Endothelial cell of umbilical vein (primary cell): ENCODE data around the gene PTPN14. TPM values are rescaled to one million over a fixed set of nuclear protein-coding genes. Genes with fewer than 3 reads are reported as not detected.
"Not testable (repeated sequence)": the region's sequence is repeated elsewhere in the genome, so short reads cannot be mapped to it uniquely, and the experiment has no call there.

Experiments
- BruUV-seq: library from RNA; stranded (reverse); fragments of 400-500 nt; replicated peaks from 2 replicates; lab custom pipeline; 2021; lab: Mats Ljungman, UMichigan
- CTCF ChIA-PET: fragments of 300-600, 350-600 bp; sonication (Branson Sonifier 250); formaldehyde crosslinking; loops from one replicate; lab custom pipeline; 2021; ENCODE audit warnings: antibody characterized with exemption, inconsistent platforms; lab: Charles Lee
- POLR2A ChIA-PET: fragments of 300-600, 350-600 bp; sonication (Branson Sonifier 250); formaldehyde crosslinking; loops from one replicate; lab custom pipeline; 2021; ENCODE audit warnings: antibody characterized with exemption, inconsistent platforms; lab: Charles Lee
- DNase-seq: peaks from one replicate; pipeline ENCODE4 v3.0.0-alpha.2; 2011; ENCODE audit warnings: low read depth, low spot score
- FAIRE-seq: peaks from 2 replicates; lab custom pipeline; 2011; peaks lifted over from hg19 to GRCh38; lab: Jason Lieb, UNC
- H2AFZ ChIP-seq: 2 replicates; pipeline ENCODE4 v1.6.0; 2012; ENCODE audit warnings: low read depth, low read length, control low read depth, inconsistent platforms
- H3K27ac ChIP-seq: 2 replicates; pipeline ENCODE4 v1.5.1; 2011; ENCODE audit warnings: low read depth, mild to moderate bottlenecking, control low read depth, low read length, moderate library complexity; ENCODE audit not compliant: insufficient read depth
- H3K27me3 ChIP-seq, 2 experiments: 2 replicates each; pipeline versions ENCODE4 v1.6.0 to v1.6.1; 2011; ENCODE audit warnings: low read length in 2 of 2, mixed read lengths in 1 of 2; ENCODE audit not compliant: control insufficient read depth in 2 of 2, insufficient read depth in 2 of 2
- H3K36me3 ChIP-seq, 2 experiments: 2 replicates in 1 of 2; 3 replicates in 1 of 2; pipeline ENCODE4 v1.5.1; 2011; ENCODE audit warnings: low read length in 2 of 2, mild to moderate bottlenecking in 1 of 2, moderate library complexity in 1 of 2; ENCODE audit not compliant: control insufficient read depth in 2 of 2, insufficient read depth in 2 of 2; ENCODE audit errors: extremely low read depth in 1 of 2
- H3K4me1 ChIP-seq: 3 replicates; pipeline ENCODE4 v1.5.1; 2011; ENCODE audit warnings: mild to moderate bottlenecking, low read length; ENCODE audit not compliant: control insufficient read depth, insufficient read depth; ENCODE audit errors: extremely low read depth
- H3K4me2 ChIP-seq: 2 replicates; pipeline ENCODE4 v1.6.1; 2011; ENCODE audit warnings: low read length, control low read depth, mixed read lengths; ENCODE audit not compliant: insufficient read depth
- H3K4me3 ChIP-seq, 3 experiments: fragments of 200-600 bp in 1 of 3; sonication (generic), shearing (Covaris generic) in 1 of 3; replicated peaks in 1 of 3; 2 replicates each; pipeline ENCODE4 v1.5.1; 2011 to 2016; ENCODE audit warnings: control low read depth in 3 of 3, low read length in 3 of 3, mild to moderate bottlenecking in 2 of 3, inconsistent platforms in 1 of 3, low read depth in 1 of 3, moderate library complexity in 1 of 3; ENCODE audit not compliant: insufficient read depth in 1 of 3
- H3K79me2 ChIP-seq: 2 replicates; pipeline ENCODE4 v1.6.0; 2012; ENCODE audit warnings: low read length, inconsistent platforms; ENCODE audit not compliant: control insufficient read depth, insufficient read depth
- H3K9ac ChIP-seq: replicated peaks from 2 replicates; pipeline ENCODE3; 2011; ENCODE audit warnings: low read length, control low read depth; ENCODE audit not compliant: insufficient read depth; ENCODE audit errors: extremely low read depth
- H3K9me1 ChIP-seq: replicated peaks from 3 replicates; pipeline ENCODE4 v1.6.0; 2011; ENCODE audit warnings: mild to moderate bottlenecking, low read length; ENCODE audit not compliant: control insufficient read depth, insufficient read depth; ENCODE audit errors: extremely low read depth
- H3K9me3 ChIP-seq: replicated peaks from 2 replicates; pipeline ENCODE4 v1.5.1; 2012; ENCODE audit warnings: low read length, inconsistent platforms; ENCODE audit not compliant: control insufficient read depth, insufficient read depth
- H4K20me1 ChIP-seq: replicated peaks from 2 replicates; pipeline ENCODE3; 2011; ENCODE audit warnings: mild to moderate bottlenecking, low read length; ENCODE audit not compliant: control insufficient read depth, insufficient read depth; ENCODE audit errors: extremely low read depth
- CTCF ChIP-seq, 2 donors: IDR thresholded peaks; 1 replicate in 1 of 2; 2 replicates in 1 of 2; pipeline ENCODE4 v1.5.1; 2011; ENCODE audit warnings: low read length in 2 of 2, mild to moderate bottlenecking in 2 of 2, moderate library complexity in 2 of 2, control low read depth in 1 of 2, inconsistent platforms in 1 of 2, low read depth in 1 of 2; ENCODE audit not compliant: insufficient read depth in 1 of 2; ENCODE audit errors: extremely low read depth in 1 of 2
- EZH2 ChIP-seq: IDR thresholded peaks from 2 replicates; pipeline ENCODE4 v1.6.1; 2012; ENCODE audit warnings: borderline replicate concordance, low read depth, mild to moderate bottlenecking, moderate library complexity, low read length, inconsistent platforms; ENCODE audit not compliant: severe bottlenecking
- FOS ChIP-seq: IDR thresholded peaks from 2 replicates; pipeline ENCODE4 v1.6.1; 2011; ENCODE audit warnings: mild to moderate bottlenecking, low read length, moderate library complexity, borderline replicate concordance; ENCODE audit not compliant: insufficient read depth
- GATA2 ChIP-seq: IDR thresholded peaks from 2 replicates; pipeline ENCODE4 v1.7.0; 2011; ENCODE audit warnings: low read depth, mild to moderate bottlenecking, moderate library complexity, mixed read lengths, low read length; ENCODE audit not compliant: insufficient read length, insufficient read depth
- JUN ChIP-seq: IDR thresholded peaks from 2 replicates; pipeline ENCODE4 v1.6.1; 2011; ENCODE audit warnings: borderline replicate concordance, low read depth; ENCODE audit not compliant: insufficient read length, insufficient read depth
- MAX ChIP-seq: IDR thresholded peaks from 2 replicates; pipeline ENCODE4 v1.6.1; 2011; ENCODE audit not compliant: insufficient read depth, insufficient read length
- MYC ChIP-seq: IDR thresholded peaks from one replicate; pipeline ENCODE4 v1.6.1; 2011; ENCODE audit warnings: mild to moderate bottlenecking, low read depth, low read length
- dilution Hi-C: fragments of 300-500 bp; cut with MboI; formaldehyde crosslinking; loops from one replicate; pipeline ENCODE4 v1.15.0; 2019; ENCODE audit warnings: low sequenced_read_pairs; ENCODE audit not compliant: extremely low pct_ligation_motif_present
- intact Hi-C: fragments of 100-400 bp; cut with micrococcal nuclease; formaldehyde crosslinking; loops from one replicate; pipeline ENCODE4 v1.10.0; 2022
- polyA plus RNA-seq, 4 experiments: library from polyadenylated mRNA; depleted of rRNA in 3 of 4; stranded (reverse) in 3 of 4; unstranded in 1 of 4; fragments of >200 nt; gene quantifications; 2 replicates each; pipeline versions ENCODE4 v1.2.1 to v1.2.3, GENCODE V29; 2011 to 2012; ENCODE audit warnings: missing spikeins in 1 of 4
- total RNA-seq: library from RNA; stranded (reverse); gene quantifications from 2 replicates; pipeline ENCODE4 v1.2.3, GENCODE V29; 2021

Gene PTPN14
- total and polyA plus RNA-seq, 2 donors (not counting 3 experiments of a cell fraction or from before 2014, with no cell fraction given) = 18.5 to 93.0 TPM

- ChIA-PET CTCF (no interaction called here), POLR2A (no interaction called here)
- Histone ChIP-seq H3K4me2 (no peak overlapping the region), H3K4me3 (no peak overlapping the region), H3K36me3 (no peaks in the 10 kb centered on the region), H4K20me1 (peaks cover 9% of the 10 kb centered on the region), H2AFZ (no peak overlapping the region), H3K27ac (no peak overlapping the region), H3K9ac (no peak overlapping the region), H3K9me1 (no peaks in the 10 kb centered on the region), H3K4me1 (peaks cover 15% of the 10 kb centered on the region), H3K9me3 (no peaks in the 10 kb centered on the region), H3K79me2 (peaks cover 97% of the 10 kb centered on the region), H3K27me3 (no peaks in the 10 kb centered on the region)
- no TSS peak for BruUV-seq
- no peak for DNase-seq
- no peak for FAIRE-seq
- intact Hi-C loops (no loop called here), dilution Hi-C loops (no loop called here)
- no peak for TF ChIP-seq MAX
- TF ChIP-seq CTCF (IDR thresholded peaks at IDR 0.05; ENCODE audit: extremely low read depth in 1 of 2, insufficient read depth in 1 of 2, low read depth in 1 of 2, low read length in 2 of 2) = no peak
- no peak for TF ChIP-seq MYC
- TF ChIP-seq JUN = no peak
- TF ChIP-seq EZH2 = no peak
- TF ChIP-seq FOS = no peak
- no peak for TF ChIP-seq GATA2
These were observed 40.9 kb downstream of the PTPN14 start for GRCh38 chr1:214510477-214510876.

- DNase-seq = not testable (repeated sequence)
- CTCF ChIA-PET = interaction anchor here (1.3 to 1.7 kb wide), 2 partner anchors 13 to 121 kb away, joined by 3 to 5 read pairs; no protein-coding TSS in a partner anchor
These were observed 41.8 kb downstream of the PTPN14 start for GRCh38 chr1:214509622-214510021.

More at GRCh38 chr1:214509622-214510021, 41.8 kb downstream of the PTPN14 start:
- POLR2A ChIA-PET, H3K4me2 ChIP-seq, H3K4me3 ChIP-seq, H3K9ac ChIP-seq, BruUV-seq, H2AFZ ChIP-seq, FAIRE-seq, dilution Hi-C loops, H3K27me3 ChIP-seq, H3K4me1 ChIP-seq, H3K9me1 ChIP-seq, H3K9me3 ChIP-seq, H3K36me3 ChIP-seq, H3K27ac ChIP-seq, H4K20me1 ChIP-seq, intact Hi-C loops: not testable (repeated sequence)
- H3K79me2 ChIP-seq = peaks cover 97% of the 10 kb centered on the region
